Neural crest cell (in vitro differentiated cells): ENCODE results near the gene SHROOM2. TPM values are rescaled to one million over a fixed set of nuclear protein-coding genes. Genes with fewer than 3 reads are reported as not detected.

ENCODE experiments used
- DNase-seq: peaks from one replicate; pipeline ENCODE4 v3.0.0; 2021; ENCODE audit warnings: low read depth, mixed read lengths, low spot score
- H3K27ac Mint-ChIP-seq: one replicate; pipeline ENCODE4 v1.8.0; 2021; ENCODE audit warnings: mild to moderate bottlenecking, mixed read lengths; ENCODE audit not compliant: unreplicated experiment
- H3K27me3 Mint-ChIP-seq: 2 replicates; pipeline ENCODE4 v1.8.0; 2021; ENCODE audit warnings: low read depth, mild to moderate bottlenecking, mixed read lengths
- H3K36me3 Mint-ChIP-seq: 2 replicates; pipeline ENCODE4 v1.8.0; 2021; ENCODE audit warnings: low read depth, mild to moderate bottlenecking, mixed read lengths
- H3K4me1 Mint-ChIP-seq: 2 replicates; pipeline ENCODE4 v1.8.0; 2021; ENCODE audit warnings: mixed read lengths
- H3K4me3 Mint-ChIP-seq: one replicate; pipeline ENCODE4 v1.8.0; 2021; ENCODE audit warnings: mild to moderate bottlenecking, mixed read lengths
- H3K9me3 Mint-ChIP-seq: 2 replicates; pipeline ENCODE4 v1.8.0; 2021; ENCODE audit warnings: mixed read lengths
- total RNA-seq: library from RNA; stranded (reverse); gene quantifications from 2 replicates; pipeline ENCODE4 v1.2.1, GENCODE V29; 2021
- TF ChIP-seq, protein P1 (sequence below): fragments of 200-600 bp; sonication (generic); conservative IDR thresholded peaks from 2 replicates; pipeline ENCODE4 v1.5.0; 2021; ENCODE audit warnings: antibody characterized with exemption, mild to moderate bottlenecking

SHROOM2 gene
- total RNA-seq, 1 donor from 2014 or later, result 11.1 TPM

GRCh38 chrX:9953396-9953795 is 167.2 kb downstream of the SHROOM2 start:
- H3K27me3 Mint-ChIP-seq, result no peaks in the 10 kb centered on the region
- H3K27ac Mint-ChIP-seq, result no peak overlapping the region

GRCh38 chrX:9955506-9955905 is 169.3 kb downstream of the SHROOM2 start:
- H3K4me1 Mint-ChIP-seq, result no peaks in the 10 kb centered on the region
- H3K9me3 Mint-ChIP-seq, result peaks cover 15% of the 10 kb centered on the region
- no peak overlapping the region for H3K4me3 Mint-ChIP-seq
- TF ChIP-seq, protein P1, sequence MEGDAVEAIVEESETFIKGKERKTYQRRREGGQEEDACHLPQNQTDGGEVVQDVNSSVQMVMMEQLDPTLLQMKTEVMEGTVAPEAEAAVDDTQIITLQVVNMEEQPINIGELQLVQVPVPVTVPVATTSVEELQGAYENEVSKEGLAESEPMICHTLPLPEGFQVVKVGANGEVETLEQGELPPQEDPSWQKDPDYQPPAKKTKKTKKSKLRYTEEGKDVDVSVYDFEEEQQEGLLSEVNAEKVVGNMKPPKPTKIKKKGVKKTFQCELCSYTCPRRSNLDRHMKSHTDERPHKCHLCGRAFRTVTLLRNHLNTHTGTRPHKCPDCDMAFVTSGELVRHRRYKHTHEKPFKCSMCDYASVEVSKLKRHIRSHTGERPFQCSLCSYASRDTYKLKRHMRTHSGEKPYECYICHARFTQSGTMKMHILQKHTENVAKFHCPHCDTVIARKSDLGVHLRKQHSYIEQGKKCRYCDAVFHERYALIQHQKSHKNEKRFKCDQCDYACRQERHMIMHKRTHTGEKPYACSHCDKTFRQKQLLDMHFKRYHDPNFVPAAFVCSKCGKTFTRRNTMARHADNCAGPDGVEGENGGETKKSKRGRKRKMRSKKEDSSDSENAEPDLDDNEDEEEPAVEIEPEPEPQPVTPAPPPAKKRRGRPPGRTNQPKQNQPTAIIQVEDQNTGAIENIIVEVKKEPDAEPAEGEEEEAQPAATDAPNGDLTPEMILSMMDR, result no peak
- peaks cover 23% of the 10 kb centered on the region for H3K36me3 Mint-ChIP-seq
- H3K27ac Mint-ChIP-seq, result no peak overlapping the region
- no peak for DNase-seq
- no peaks in the 10 kb centered on the region for H3K27me3 Mint-ChIP-seq

More at GRCh38 chrX:9953396-9953795, 167.2 kb downstream of the SHROOM2 start:
- DNase-seq, result no peak
- TF ChIP-seq, protein P1, result no peak
- no peaks in the 10 kb centered on the region for H3K4me1 Mint-ChIP-seq
- peaks cover 15% of the 10 kb centered on the region for H3K9me3 Mint-ChIP-seq
- peaks cover 28% of the 10 kb centered on the region for H3K36me3 Mint-ChIP-seq
- no peak overlapping the region for H3K4me3 Mint-ChIP-seq

GRCh38 chrX:9957743-9958142 is 171.5 kb downstream of the SHROOM2 start:
- no peak for DNase-seq
- no peaks in the 10 kb centered on the region for H3K4me1 Mint-ChIP-seq
- H3K36me3 Mint-ChIP-seq, result peaks cover 8% of the 10 kb centered on the region
- no peak overlapping the region for H3K4me3 Mint-ChIP-seq
- no peaks in the 10 kb centered on the region for H3K27me3 Mint-ChIP-seq
- TF ChIP-seq, protein P1, result no peak
- H3K27ac Mint-ChIP-seq, result no peak overlapping the region
- peaks cover 5% of the 10 kb centered on the region for H3K9me3 Mint-ChIP-seq

- Mint-ChIP-seq H3K27ac (no peak overlapping the region), H3K36me3 (peaks cover 7% of the 10 kb centered on the region), H3K9me3 (peaks cover 5% of the 10 kb centered on the region), H3K4me1 (no peaks in the 10 kb centered on the region), H3K4me3 (no peak overlapping the region), H3K27me3 (no peaks in the 10 kb centered on the region)
- TF ChIP-seq, protein P1, result no peak
- no peak for DNase-seq
Measured at GRCh38 chrX:9958183-9958582, 172.0 kb downstream of the SHROOM2 start.

DNA sequence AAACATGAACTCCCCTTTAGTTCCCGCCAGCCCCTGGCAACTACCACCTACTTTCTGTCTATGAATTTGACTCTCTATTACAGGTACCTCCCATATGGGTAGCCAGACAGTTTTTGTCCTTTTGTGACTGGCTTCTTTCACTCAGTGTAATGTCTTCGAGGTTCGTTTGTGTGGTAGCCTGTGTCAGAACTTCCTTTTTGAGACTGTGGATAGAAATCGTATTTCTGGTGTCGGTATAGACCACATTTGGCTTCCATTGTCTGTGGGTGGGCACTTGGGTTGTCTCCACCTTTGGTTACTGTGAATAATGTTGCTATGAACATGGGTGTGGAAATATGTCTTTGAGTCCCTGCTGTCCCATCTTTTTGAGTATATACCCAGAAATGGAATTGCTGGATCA is 175.5 kb downstream of the SHROOM2 start:
- TF ChIP-seq, protein P1, result no peak
- no peak overlapping the region for H3K27ac Mint-ChIP-seq
- DNase-seq, result no peak
- no peaks in the 10 kb centered on the region for H3K27me3 Mint-ChIP-seq
- no peaks in the 10 kb centered on the region for H3K4me1 Mint-ChIP-seq
- H3K9me3 Mint-ChIP-seq, result peaks cover 4% of the 10 kb centered on the region
- peaks cover 3% of the 10 kb centered on the region for H3K36me3 Mint-ChIP-seq
- no peak overlapping the region for H3K4me3 Mint-ChIP-seq
